GM12891 (cell line): Measurements from ENCODE around the gene MEX3C.

Source experiments
- DNase-seq: peaks from one replicate; pipeline ENCODE4 v3.0.0; 2011; ENCODE audit warnings: low spot score; ENCODE audit not compliant: insufficient read length
- FAIRE-seq: peaks from 2 replicates; lab custom pipeline; 2011; peaks lifted over from hg19 to GRCh38; lab: Jason Lieb, UNC
- PAX5 ChIP-seq: IDR thresholded peaks from 2 replicates; pipeline ENCODE4 v1.6.1; 2011; ENCODE audit warnings: low read length, moderate library complexity, mild to moderate bottlenecking; ENCODE audit not compliant: insufficient read depth, severe bottlenecking
- POLR2A ChIP-seq: IDR thresholded peaks from 2 replicates; pipeline ENCODE4 v1.6.1; 2011; ENCODE audit warnings: low read depth, low read length, control low read depth
- POLR2AphosphoS5 ChIP-seq: IDR thresholded peaks from 2 replicates; pipeline ENCODE4 v1.6.1; 2011; ENCODE audit warnings: low read depth, low read length, control low read depth
- POU2F2 ChIP-seq: IDR thresholded peaks from 2 replicates; pipeline ENCODE4 v1.6.1; 2011; ENCODE audit warnings: low read depth, mild to moderate bottlenecking, control low read depth, low read length, moderate library complexity
- SPI1 ChIP-seq: IDR thresholded peaks from 2 replicates; pipeline ENCODE4 v1.6.1; 2011; ENCODE audit warnings: low read depth, low read length, control low read depth
- TAF1 ChIP-seq: IDR thresholded peaks from 2 replicates; pipeline ENCODE4 v1.6.1; 2011; ENCODE audit warnings: low read depth, low read length, control low read depth

Gene MEX3C

DNA sequence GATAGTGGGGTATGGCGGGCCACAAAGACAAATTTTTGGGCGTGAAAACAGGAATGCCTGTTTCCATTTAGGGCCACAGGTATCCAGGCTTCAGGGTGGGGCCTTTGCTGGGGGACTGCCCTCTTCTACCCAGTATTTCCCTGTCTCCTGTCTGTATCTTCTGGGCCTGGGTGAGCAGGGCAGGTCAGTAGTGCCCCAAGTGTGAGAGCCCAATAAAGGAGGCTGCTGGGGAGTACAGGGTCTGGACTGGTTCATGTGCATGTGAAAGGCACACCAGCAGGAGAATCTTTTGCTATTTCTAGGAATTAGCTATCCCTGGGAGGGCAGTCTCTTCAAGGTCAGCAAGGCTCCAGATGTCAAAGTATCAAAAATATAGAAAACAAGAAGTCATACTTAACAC lies 71.5 kb downstream of the MEX3C start:
- TF ChIP-seq POU2F2 (no peak), POLR2AphosphoS5 (no peak), PAX5 (no peak), TAF1 (no peak), POLR2A (no peak), SPI1 (no peak)
- FAIRE-seq (no peak), DNase-seq (no peak)
